Testis (tissue), 3 donors: Measurements from ENCODE around the gene CLN6. TPM values are rescaled to one million over a fixed set of nuclear protein-coding genes. Genes with fewer than 3 reads are reported as not detected.

Experiments
- DNase-seq: peaks from one replicate; pipeline ENCODE4 v3.0.0-alpha.2; 2019
- H3K27ac ChIP-seq, 2 donors: fragments of 200-600 bp; sonication (generic); one replicate each; pipeline ENCODE4 v1.5.1; 2019
- H3K27me3 ChIP-seq: fragments of 200-600 bp; sonication (generic); one replicate; pipeline ENCODE4 v1.5.1; 2019
- H3K36me3 ChIP-seq: fragments of 200-600 bp; sonication (generic); one replicate; pipeline ENCODE4 v1.5.1; 2017; ENCODE audit warnings: low read depth; ENCODE audit errors: missing control alignments
- H3K4me1 ChIP-seq: fragments of 200-600 bp; sonication (generic); one replicate; pipeline ENCODE4 v1.5.1; 2019
- H3K4me3 ChIP-seq, 2 donors: fragments of 200-600 bp; sonication (generic); one replicate each; pipeline ENCODE4 v1.5.1; 2017 to 2019
- H3K9me3 ChIP-seq: fragments of 200-600 bp; sonication (generic); one replicate; pipeline ENCODE4 v1.5.1; 2017
- POLR2A ChIP-seq: fragments of 450-650 bp; IDR thresholded peaks from one replicate; pipeline ENCODE4 v1.6.1; 2017; ENCODE audit warnings: antibody characterized with exemption, mild to moderate bottlenecking, moderate library complexity
- WGBS, 2 donors: methylation state at CpG; one replicate each; pipeline ENCODE4 v1.1.5; 2018; 5-methylcytosine and 5-hydroxymethylcytosine counted together
- intact Hi-C: fragments of 100-400 bp; cut with DNase I; formaldehyde crosslinking; loops from one replicate; pipeline ENCODE4 v1.15.1; 2023; ENCODE audit warnings: low total_unique reads
- polyA plus RNA-seq: library from polyadenylated mRNA; stranded (reverse); fragments of 350-450 nt; fragmentation: Illumina TruSeq; extraction: RNeasy Lipid Tissue Mini Kit (QIAGEN cat#74804); gene quantifications from one replicate; pipeline ENCODE4 v1.2.3, GENCODE V29; 2014; ENCODE audit warnings: low read depth, low replicate concordance; ENCODE audit not compliant: insufficient read depth
- total RNA-seq, 2 donors: library from RNA; depleted of rRNA; stranded (reverse); fragments of >200 nt; gene quantifications; one replicate each; pipeline ENCODE4 v1.2.3, GENCODE V29; 2016
- TF ChIP-seq, protein P1 (sequence below), 3 experiments: fragments of 450-650 bp in 2 of 3; fragments of 200-600 bp in 1 of 3; sonication (generic) in 1 of 3; IDR thresholded peaks; one replicate each; pipeline ENCODE4 v1.5.1; 2016 to 2019; ENCODE audit warnings: antibody characterized with exemption in 3 of 3, mild to moderate bottlenecking in 2 of 3, moderate library complexity in 1 of 3

Gene CLN6
- total and polyA plus RNA-seq, 3 donors from 2014 or later = 23.3 to 58.8 (median 39.7) TPM

DNA sequence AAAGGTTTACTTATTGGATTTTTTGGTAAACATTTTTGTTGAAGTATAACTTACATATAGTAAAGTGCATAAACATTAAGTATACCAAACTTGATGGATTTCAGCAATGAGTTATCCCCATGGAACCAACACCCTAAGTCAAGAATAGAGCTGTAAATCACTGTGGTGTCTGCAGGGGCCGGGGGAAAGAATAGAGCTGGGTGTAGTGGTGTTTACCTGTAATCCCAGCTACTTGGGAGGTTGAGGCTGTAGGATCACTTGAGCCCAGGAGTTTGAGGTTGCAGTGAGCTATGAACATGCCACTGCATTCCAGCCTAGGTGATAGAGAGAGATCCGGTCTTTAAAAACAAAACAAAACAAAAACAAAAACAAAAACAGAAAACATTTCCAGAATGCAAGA, 34.8 kb upstream of the CLN6 start:
- WGBS, 2 donors = 71 to 84% methylated on average over 2 of the region's 2 CpGs
- H3K27me3 ChIP-seq = no peaks in the 10 kb centered on the region
- TF ChIP-seq POLR2A = no peak
- TF ChIP-seq, protein P1, sequence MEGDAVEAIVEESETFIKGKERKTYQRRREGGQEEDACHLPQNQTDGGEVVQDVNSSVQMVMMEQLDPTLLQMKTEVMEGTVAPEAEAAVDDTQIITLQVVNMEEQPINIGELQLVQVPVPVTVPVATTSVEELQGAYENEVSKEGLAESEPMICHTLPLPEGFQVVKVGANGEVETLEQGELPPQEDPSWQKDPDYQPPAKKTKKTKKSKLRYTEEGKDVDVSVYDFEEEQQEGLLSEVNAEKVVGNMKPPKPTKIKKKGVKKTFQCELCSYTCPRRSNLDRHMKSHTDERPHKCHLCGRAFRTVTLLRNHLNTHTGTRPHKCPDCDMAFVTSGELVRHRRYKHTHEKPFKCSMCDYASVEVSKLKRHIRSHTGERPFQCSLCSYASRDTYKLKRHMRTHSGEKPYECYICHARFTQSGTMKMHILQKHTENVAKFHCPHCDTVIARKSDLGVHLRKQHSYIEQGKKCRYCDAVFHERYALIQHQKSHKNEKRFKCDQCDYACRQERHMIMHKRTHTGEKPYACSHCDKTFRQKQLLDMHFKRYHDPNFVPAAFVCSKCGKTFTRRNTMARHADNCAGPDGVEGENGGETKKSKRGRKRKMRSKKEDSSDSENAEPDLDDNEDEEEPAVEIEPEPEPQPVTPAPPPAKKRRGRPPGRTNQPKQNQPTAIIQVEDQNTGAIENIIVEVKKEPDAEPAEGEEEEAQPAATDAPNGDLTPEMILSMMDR (IDR thresholded peaks at IDR 0.05) = no peak

DNA sequence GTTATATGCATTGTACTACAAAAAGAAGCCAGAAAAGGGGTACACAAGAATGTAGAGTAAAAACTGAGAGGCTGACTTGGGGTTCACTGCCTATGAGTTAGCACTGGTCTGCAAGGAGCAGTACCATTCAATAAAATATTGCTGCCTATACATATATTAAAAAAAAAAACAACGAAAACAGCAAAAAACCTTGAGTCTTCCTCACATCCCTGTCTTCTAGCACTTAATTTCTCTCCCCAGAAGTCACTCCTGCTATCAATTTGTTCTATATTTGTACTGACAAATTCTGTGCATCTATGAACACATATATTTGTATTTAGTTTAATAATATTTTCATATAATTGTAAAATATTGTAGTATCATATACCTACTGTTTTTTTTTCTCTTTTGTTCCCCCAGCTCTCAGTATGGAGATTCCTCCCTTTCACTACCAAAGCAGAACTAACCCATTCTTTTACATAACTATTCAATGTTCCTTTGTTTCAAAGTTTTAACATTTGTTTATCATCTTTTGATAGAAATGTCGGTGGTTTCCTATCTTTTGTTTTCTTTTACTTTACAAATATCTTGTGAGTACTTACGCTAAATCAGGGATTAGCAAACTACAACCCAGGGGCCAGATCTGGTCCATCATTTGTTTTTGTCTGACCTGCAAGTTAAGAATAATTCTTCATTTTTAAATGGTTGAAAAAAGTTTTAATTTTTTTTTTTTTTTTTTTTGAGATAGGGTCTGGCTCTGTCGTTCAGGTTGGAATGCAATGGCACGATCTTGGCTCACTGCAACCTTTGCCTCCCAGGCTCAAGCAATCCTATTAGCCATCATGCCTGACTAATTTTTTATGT, 33.2 kb upstream of the CLN6 start:
- no peak overlapping the region for H3K27ac ChIP-seq
- TF ChIP-seq, protein P1 (IDR thresholded peaks at IDR 0.05) = no peak
- TF ChIP-seq POLR2A = no peak
- no peaks in the 10 kb centered on the region for H3K9me3 ChIP-seq
- no peaks in the 10 kb centered on the region for H3K27me3 ChIP-seq
- H3K4me1 ChIP-seq = no peaks in the 10 kb centered on the region
- H3K36me3 ChIP-seq = no peaks in the 10 kb centered on the region
- 64 to 68% methylated on average over 5 of the region's 5 CpGs for WGBS, 2 donors
- intact Hi-C loops = no loop called here
- no peak overlapping the region for H3K4me3 ChIP-seq
- no peak for DNase-seq

More for the DNA sequence above, 34.8 kb upstream of the CLN6 start:
- H3K27ac ChIP-seq = no peak overlapping the region
- DNase-seq = no peak
- no peaks in the 10 kb centered on the region for H3K36me3 ChIP-seq
- H3K9me3 ChIP-seq = no peaks in the 10 kb centered on the region
- intact Hi-C loops = no loop called here
- peaks cover 4% of the 10 kb centered on the region for H3K4me1 ChIP-seq
- H3K4me3 ChIP-seq = no peak overlapping the region

DNA sequence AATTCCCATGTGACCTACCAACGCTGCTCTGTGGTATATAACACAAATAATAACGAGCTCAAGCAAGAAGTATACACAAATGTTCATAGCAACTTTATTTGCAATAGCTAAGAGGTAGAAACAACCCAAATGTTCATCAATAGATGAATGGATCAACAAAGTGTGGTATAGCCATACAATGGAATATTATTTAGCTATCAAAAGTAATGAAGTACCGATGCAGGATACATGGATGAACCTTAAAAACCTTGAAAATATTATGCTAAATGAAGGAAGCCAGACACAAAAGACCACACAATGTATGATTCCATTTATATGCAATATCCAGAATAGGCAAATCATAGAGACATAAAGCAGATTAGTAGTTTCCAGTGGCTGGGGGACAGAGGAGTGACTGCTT, 32.5 kb upstream of the CLN6 start:
- DNase-seq = no peak
- 92 to 97% methylated on average over 3 of the region's 3 CpGs for WGBS, 2 donors
- Histone ChIP-seq H3K27me3 (no peaks in the 10 kb centered on the region), H3K36me3 (no peaks in the 10 kb centered on the region), H3K27ac (no peak overlapping the region), H3K9me3 (no peaks in the 10 kb centered on the region), H3K4me1 (peaks cover 4% of the 10 kb centered on the region), H3K4me3 (no peak overlapping the region)
- intact Hi-C loops = no loop called here
- TF ChIP-seq POLR2A = no peak
- TF ChIP-seq, protein P1 (IDR thresholded peaks at IDR 0.05) = no peak

DNA sequence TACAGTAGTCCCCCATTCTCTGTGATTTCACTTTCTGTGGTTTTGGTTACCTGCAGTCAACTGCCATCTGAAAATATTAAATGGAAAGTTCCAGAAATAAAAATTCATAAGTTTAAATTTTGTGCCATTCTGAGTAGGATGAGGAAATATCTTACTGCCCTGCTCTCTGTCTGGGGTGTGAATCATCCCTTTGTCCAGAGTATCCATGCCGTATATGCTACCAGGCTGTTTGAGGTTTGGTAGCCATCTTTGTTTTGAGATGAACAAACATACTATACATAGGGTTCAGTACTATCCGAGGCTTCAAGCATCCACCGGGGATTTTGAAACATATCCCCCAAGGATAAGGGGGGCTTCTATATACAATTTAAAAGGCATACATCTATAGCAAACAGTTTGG, 31.7 kb upstream of the CLN6 start:
- Histone ChIP-seq H3K4me3 (no peak overlapping the region), H3K9me3 (no peaks in the 10 kb centered on the region), H3K27me3 (no peaks in the 10 kb centered on the region), H3K36me3 (no peaks in the 10 kb centered on the region), H3K4me1 (peaks cover 4% of the 10 kb centered on the region), H3K27ac (no peak overlapping the region)
- intact Hi-C loops = no loop called here
- no peak for DNase-seq
- 90 to 92% methylated on average over 3 of the region's 3 CpGs for WGBS, 2 donors
- TF ChIP-seq, protein P1 (IDR thresholded peaks at IDR 0.05) = no peak
- no peak for TF ChIP-seq POLR2A

DNA sequence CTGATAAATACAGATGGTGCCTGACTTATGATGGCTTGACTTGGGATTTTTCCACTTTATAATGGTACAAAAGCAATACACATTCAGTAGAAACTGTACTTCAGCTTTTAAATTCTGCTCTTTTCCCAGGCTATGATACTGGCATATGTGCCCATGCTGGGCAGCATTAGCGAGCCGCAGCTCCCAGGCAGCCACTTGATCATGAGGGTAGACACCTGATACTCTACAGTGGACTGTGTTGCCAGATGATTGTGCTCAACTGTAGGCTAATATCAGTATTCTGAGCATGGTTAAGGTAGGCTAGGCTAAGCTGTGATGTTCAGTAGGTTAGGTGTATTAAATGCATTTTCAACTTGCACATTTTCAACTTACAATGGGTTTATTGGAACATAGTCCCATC, 30.4 kb upstream of the CLN6 start:
- H3K9me3 ChIP-seq = no peaks in the 10 kb centered on the region
- H3K27ac ChIP-seq = no peak overlapping the region
- H3K4me3 ChIP-seq = no peak overlapping the region
- no peaks in the 10 kb centered on the region for H3K27me3 ChIP-seq
- no peaks in the 10 kb centered on the region for H3K36me3 ChIP-seq
- peaks cover 4% of the 10 kb centered on the region for H3K4me1 ChIP-seq
- no peak for TF ChIP-seq POLR2A
- TF ChIP-seq, protein P1 (IDR thresholded peaks at IDR 0.05) = no peak
- intact Hi-C loops = no loop called here
- DNase-seq = no peak
- WGBS, 2 donors = 92 to 97% methylated on average over 2 of the region's 2 CpGs
